Measurements from ENCODE around the gene TBX5.

The TBX5 gene
- 0 reads per million in 3 donors for total RNA-seq

DNA sequence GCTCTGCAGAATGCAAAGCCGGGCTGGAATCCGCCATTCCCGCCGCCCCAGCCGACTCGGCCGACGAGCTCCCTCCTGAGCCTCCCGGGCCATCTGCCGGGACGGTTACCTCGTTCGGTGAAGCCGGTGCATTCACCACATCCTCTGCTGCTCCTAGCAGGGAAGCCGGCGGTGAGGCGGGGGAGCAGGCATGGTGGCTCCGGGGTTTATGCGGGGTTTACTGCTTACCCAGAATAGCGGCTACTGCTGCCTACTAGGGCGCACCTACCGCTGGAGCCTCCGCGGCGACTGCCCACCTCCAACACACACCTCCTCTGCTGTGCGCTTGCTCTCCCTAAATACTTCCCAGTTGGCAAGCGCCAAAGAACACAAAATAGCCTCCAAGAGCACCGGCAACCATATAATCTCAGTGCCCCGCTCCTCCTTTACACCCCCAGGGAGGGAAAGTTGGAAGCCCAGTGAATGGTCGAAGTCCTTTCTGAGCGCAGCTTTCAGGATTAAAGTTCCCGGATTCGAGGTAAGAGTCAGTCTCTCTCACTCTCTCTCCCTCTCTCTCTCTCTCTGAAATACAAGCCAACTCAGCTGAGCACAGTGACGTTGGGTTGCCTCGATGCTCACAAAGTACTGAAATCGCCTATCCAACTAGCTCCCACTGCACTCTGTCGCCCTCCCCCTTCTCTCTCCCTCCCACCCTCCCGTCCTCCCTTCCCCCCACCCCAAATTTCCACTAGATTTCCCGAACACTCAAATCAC, at the start of gene TBX5:
TBX5 (minus strand) TSS at position 626 of the 753 bp plus-strand sequence. CDS start 2,246 bp downstream, outside the sequence.
- no peaks in the 10 kb centered on the region for H3K9me3 ChIP-seq (ENCODE audit: control insufficient read depth, low read length)

GRCh38 chr12:114451657-114452056, 45.7 kb upstream of the TBX5 start:
- Histone ChIP-seq H3K27ac (ENCODE audit: insufficient read depth, low read length, poor library complexity, severe bottlenecking) (no peak overlapping the region), H3K27me3 (replicated peaks; ENCODE audit: control insufficient read depth, insufficient read depth, low read length, poor library complexity, severe bottlenecking) (peaks cover 11% of the 10 kb centered on the region), H3K4me3 (ENCODE audit: insufficient read depth, low read depth, low read length, poor library complexity, severe bottlenecking) (no peak overlapping the region), H3K4me1 (ENCODE audit: control insufficient read depth, insufficient read depth, low read length, poor library complexity, severe bottlenecking) (no peaks in the 10 kb centered on the region), H3K9me3 (ENCODE audit: control insufficient read depth, low read length) (no peaks in the 10 kb centered on the region), H3K36me3 (ENCODE audit: control insufficient read depth, insufficient read depth, low read length) (no peaks in the 10 kb centered on the region)
- DNase-seq: no peak

More for the DNA sequence above, at the start of gene TBX5:
- Histone ChIP-seq H3K27me3 (replicated peaks; ENCODE audit: control insufficient read depth, insufficient read depth, low read length, poor library complexity, severe bottlenecking) (peaks cover 56% of the 10 kb centered on the region), H3K4me1 (ENCODE audit: control insufficient read depth, insufficient read depth, low read length, poor library complexity, severe bottlenecking) (no peaks in the 10 kb centered on the region), H3K36me3 (ENCODE audit: control insufficient read depth, insufficient read depth, low read length) (no peaks in the 10 kb centered on the region), H3K27ac (ENCODE audit: insufficient read depth, low read length, poor library complexity, severe bottlenecking) (no peak within 1 kb of the TSS), H3K4me3 (ENCODE audit: insufficient read depth, low read depth, low read length, poor library complexity, severe bottlenecking) (no peak within 1 kb of the TSS)
- no peak for DNase-seq

DNA sequence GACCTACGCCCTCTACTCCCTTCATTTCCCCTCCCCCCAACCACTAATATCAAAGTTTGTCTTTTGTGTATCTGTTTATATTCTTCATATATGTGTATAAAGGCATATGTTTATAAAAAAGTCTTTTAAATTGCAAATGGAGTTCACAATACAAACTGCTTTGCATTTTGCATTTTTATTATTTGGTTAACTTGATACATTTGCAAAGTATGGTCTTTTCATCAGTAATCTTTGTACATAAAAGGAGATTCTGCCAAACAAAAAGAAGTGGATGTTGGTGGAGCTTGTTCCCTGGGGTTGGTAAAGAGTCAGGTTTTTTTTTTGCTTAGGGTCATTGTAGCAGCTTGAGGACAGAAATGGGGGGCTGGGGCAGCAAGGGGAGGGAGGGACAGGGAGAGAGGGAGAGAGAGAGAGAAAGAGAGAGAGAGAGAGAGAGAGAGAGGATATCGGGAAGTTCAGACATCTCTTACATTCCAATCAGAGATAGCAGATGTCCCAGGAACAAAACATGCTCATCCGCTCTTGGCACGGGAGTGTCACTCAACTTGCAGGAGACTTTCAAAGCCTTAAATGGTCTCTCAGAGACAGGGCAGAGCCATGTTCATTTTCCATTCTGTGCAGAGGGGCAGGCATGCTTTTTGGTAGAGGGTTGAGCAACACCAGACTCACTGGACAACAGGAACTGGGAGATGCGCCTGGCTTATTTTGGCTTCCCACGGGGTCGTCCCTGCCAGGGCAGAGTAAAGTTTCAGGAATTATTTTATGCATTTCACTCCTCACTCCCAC, 44.8 kb upstream of the TBX5 start:
- Histone ChIP-seq H3K27ac (ENCODE audit: insufficient read depth, low read length, poor library complexity, severe bottlenecking) (no peak overlapping the region), H3K27me3 (replicated peaks; ENCODE audit: control insufficient read depth, insufficient read depth, low read length, poor library complexity, severe bottlenecking) (peaks cover 11% of the 10 kb centered on the region), H3K4me3 (ENCODE audit: insufficient read depth, low read depth, low read length, poor library complexity, severe bottlenecking) (no peak overlapping the region), H3K4me1 (ENCODE audit: control insufficient read depth, insufficient read depth, low read length, poor library complexity, severe bottlenecking) (no peaks in the 10 kb centered on the region), H3K36me3 (ENCODE audit: control insufficient read depth, insufficient read depth, low read length) (no peaks in the 10 kb centered on the region), H3K9me3 (ENCODE audit: control insufficient read depth, low read length) (no peaks in the 10 kb centered on the region)
- DNase-seq: no peak

DNA sequence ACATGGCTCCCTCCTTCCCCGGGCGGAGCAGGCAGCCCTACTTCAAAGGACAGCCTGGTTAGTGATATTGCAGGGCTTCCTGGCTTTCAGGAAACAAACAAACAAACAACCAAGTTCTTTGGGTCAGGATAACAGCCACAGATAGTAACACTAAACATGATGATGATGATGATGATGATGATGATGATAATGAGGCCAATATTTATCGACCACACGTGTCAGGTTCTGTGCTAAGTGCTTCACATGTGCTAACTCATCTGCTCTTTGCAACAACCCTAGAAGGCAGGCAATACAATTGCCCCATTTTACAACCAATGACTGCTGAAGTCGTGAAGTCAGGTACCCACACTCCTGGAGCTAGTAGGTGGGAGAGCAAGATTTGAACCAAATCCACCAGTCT, 44.1 kb upstream of the TBX5 start:
- Histone ChIP-seq H3K9me3 (ENCODE audit: control insufficient read depth, low read length) (no peaks in the 10 kb centered on the region), H3K27me3 (replicated peaks; ENCODE audit: control insufficient read depth, insufficient read depth, low read length, poor library complexity, severe bottlenecking) (peaks cover 11% of the 10 kb centered on the region), H3K4me1 (ENCODE audit: control insufficient read depth, insufficient read depth, low read length, poor library complexity, severe bottlenecking) (no peaks in the 10 kb centered on the region), H3K4me3 (ENCODE audit: insufficient read depth, low read depth, low read length, poor library complexity, severe bottlenecking) (no peak overlapping the region), H3K36me3 (ENCODE audit: control insufficient read depth, insufficient read depth, low read length) (no peaks in the 10 kb centered on the region), H3K27ac (ENCODE audit: insufficient read depth, low read length, poor library complexity, severe bottlenecking) (no peak overlapping the region)
- DNase-seq: no peak

GRCh38 chr12:114448618-114448933, 42.6 kb upstream of the TBX5 start:
- Histone ChIP-seq H3K4me3 (ENCODE audit: insufficient read depth, low read depth, low read length, poor library complexity, severe bottlenecking) (no peak overlapping the region), H3K27ac (ENCODE audit: insufficient read depth, low read length, poor library complexity, severe bottlenecking) (no peak overlapping the region), H3K27me3 (replicated peaks; ENCODE audit: control insufficient read depth, insufficient read depth, low read length, poor library complexity, severe bottlenecking) (peaks cover 13% of the 10 kb centered on the region), H3K36me3 (ENCODE audit: control insufficient read depth, insufficient read depth, low read length) (no peaks in the 10 kb centered on the region), H3K9me3 (ENCODE audit: control insufficient read depth, low read length) (no peaks in the 10 kb centered on the region), H3K4me1 (ENCODE audit: control insufficient read depth, insufficient read depth, low read length, poor library complexity, severe bottlenecking) (no peaks in the 10 kb centered on the region)
- no peak for DNase-seq

GRCh38 chr12:114447799-114448617, 42.1 kb upstream of the TBX5 start:
- H3K4me1 ChIP-seq (ENCODE audit: control insufficient read depth, insufficient read depth, low read length, poor library complexity, severe bottlenecking): no peaks in the 10 kb centered on the region
- no peaks in the 10 kb centered on the region for H3K9me3 ChIP-seq (ENCODE audit: control insufficient read depth, low read length)
- no peak for DNase-seq
- H3K27ac ChIP-seq (ENCODE audit: insufficient read depth, low read length, poor library complexity, severe bottlenecking): no peak overlapping the region
- no peak overlapping the region for H3K4me3 ChIP-seq (ENCODE audit: insufficient read depth, low read depth, low read length, poor library complexity, severe bottlenecking)
- H3K36me3 ChIP-seq (ENCODE audit: control insufficient read depth, insufficient read depth, low read length): no peaks in the 10 kb centered on the region
- H3K27me3 ChIP-seq (replicated peaks; ENCODE audit: control insufficient read depth, insufficient read depth, low read length, poor library complexity, severe bottlenecking): peaks cover 15% of the 10 kb centered on the region

GRCh38 chr12:114447274-114447716, 41.4 kb upstream of the TBX5 start:
- H3K27me3 ChIP-seq (replicated peaks; ENCODE audit: control insufficient read depth, insufficient read depth, low read length, poor library complexity, severe bottlenecking): peaks cover 20% of the 10 kb centered on the region

DNA sequence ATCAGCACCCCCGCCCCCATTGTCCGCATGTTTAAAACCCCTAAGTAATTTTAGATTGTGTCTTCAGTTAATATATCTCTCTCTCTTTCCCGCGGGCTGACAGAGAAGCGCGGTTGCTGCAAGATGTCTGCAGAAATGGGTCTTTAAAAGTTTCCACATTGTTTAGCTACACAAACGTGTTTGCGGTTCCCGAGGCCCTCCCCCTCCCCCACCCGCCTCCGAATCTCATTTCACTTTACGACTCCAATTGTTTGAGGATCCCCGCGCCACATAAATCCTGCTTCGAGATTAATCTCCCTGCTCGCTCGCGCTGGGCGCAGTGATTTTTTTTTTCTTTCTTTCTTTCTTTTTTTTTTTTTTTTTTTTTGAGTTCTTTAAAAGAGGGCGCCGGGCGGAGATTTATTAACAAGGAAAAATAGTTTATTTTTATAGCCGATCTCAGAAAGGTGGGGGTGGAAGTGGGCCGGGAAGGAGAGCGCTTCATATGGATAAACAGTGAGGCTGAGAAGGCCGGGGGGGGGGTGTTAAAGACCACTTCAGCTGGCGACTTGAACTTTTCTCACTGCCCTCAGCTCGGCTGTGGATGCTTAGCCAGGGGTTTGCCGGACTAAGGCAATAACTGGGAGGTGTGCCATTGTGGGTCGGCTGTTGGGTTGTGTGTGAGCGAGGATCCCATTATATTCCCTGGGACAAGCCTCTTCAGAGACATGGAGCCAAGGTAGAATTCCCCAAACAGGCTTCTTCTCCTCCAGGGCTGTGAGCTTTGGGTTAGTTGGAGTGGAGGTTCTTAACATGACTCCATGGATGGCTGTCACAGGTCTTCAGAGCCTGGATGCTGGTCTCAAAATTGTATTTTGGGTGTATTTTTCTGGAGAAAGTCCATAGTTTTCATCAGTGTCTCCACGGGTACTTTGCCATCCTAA, 39.7 kb upstream of the TBX5 start:
- Histone ChIP-seq H3K9me3 (ENCODE audit: control insufficient read depth, low read length) (no peaks in the 10 kb centered on the region), H3K4me3 (ENCODE audit: insufficient read depth, low read depth, low read length, poor library complexity, severe bottlenecking) (no peak overlapping the region), H3K36me3 (ENCODE audit: control insufficient read depth, insufficient read depth, low read length) (no peaks in the 10 kb centered on the region), H3K27me3 (replicated peaks; ENCODE audit: control insufficient read depth, insufficient read depth, low read length, poor library complexity, severe bottlenecking) (peaks cover 25% of the 10 kb centered on the region), H3K4me1 (ENCODE audit: control insufficient read depth, insufficient read depth, low read length, poor library complexity, severe bottlenecking) (no peaks in the 10 kb centered on the region), H3K27ac (ENCODE audit: insufficient read depth, low read length, poor library complexity, severe bottlenecking) (no peak overlapping the region)
- DNase-seq: no peak

More at GRCh38 chr12:114447274-114447716, 41.4 kb upstream of the TBX5 start:
- H3K9me3 ChIP-seq (ENCODE audit: control insufficient read depth, low read length): no peaks in the 10 kb centered on the region
- H3K36me3 ChIP-seq (ENCODE audit: control insufficient read depth, insufficient read depth, low read length): no peaks in the 10 kb centered on the region
- DNase-seq: no peak
- no peak overlapping the region for H3K27ac ChIP-seq (ENCODE audit: insufficient read depth, low read length, poor library complexity, severe bottlenecking)
- H3K4me3 ChIP-seq (ENCODE audit: insufficient read depth, low read depth, low read length, poor library complexity, severe bottlenecking): no peak overlapping the region
- no peaks in the 10 kb centered on the region for H3K4me1 ChIP-seq (ENCODE audit: control insufficient read depth, insufficient read depth, low read length, poor library complexity, severe bottlenecking)

Data from effector memory CD4-positive, alpha-beta T cell (primary cell).